ENCODE results near the gene TCEAL4.
"Not testable (repeated sequence)": the region's sequence is repeated elsewhere in the genome, so short reads cannot be mapped to it uniquely, and the experiment has no call there.

TCEAL4 gene

DNA sequence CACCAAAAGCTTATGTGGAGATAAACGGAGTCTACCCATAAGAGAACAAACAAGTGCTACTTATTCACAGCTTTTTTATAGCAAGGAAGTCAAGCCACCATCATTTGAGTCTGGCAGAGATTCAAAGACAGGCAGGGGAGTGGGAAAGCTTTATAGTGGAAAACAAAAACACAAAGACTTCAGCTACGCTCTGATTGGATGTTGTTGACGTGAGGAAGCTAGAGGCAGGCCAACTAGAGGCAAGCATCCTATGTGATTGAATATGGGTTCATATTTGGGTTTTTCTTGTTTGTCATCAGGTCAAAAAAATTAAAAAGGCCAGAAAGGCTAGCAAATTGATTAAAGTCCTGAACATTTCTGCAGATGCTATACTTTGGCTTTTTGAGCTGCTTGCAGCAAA lies 719 bp upstream of the TCEAL4 start:
- no peak for DNase-seq (ENCODE audit: low read depth)
- no peak overlapping the region for H3K4me3 ChIP-seq (ENCODE audit: control insufficient read depth, low read depth, low read length)
- TF ChIP-seq, protein P1, sequence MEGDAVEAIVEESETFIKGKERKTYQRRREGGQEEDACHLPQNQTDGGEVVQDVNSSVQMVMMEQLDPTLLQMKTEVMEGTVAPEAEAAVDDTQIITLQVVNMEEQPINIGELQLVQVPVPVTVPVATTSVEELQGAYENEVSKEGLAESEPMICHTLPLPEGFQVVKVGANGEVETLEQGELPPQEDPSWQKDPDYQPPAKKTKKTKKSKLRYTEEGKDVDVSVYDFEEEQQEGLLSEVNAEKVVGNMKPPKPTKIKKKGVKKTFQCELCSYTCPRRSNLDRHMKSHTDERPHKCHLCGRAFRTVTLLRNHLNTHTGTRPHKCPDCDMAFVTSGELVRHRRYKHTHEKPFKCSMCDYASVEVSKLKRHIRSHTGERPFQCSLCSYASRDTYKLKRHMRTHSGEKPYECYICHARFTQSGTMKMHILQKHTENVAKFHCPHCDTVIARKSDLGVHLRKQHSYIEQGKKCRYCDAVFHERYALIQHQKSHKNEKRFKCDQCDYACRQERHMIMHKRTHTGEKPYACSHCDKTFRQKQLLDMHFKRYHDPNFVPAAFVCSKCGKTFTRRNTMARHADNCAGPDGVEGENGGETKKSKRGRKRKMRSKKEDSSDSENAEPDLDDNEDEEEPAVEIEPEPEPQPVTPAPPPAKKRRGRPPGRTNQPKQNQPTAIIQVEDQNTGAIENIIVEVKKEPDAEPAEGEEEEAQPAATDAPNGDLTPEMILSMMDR (IDR thresholded peaks at IDR 0.05; ENCODE audit: control insufficient read depth, insufficient read depth, low read depth, low read length, missing control alignments): no peak

DNA sequence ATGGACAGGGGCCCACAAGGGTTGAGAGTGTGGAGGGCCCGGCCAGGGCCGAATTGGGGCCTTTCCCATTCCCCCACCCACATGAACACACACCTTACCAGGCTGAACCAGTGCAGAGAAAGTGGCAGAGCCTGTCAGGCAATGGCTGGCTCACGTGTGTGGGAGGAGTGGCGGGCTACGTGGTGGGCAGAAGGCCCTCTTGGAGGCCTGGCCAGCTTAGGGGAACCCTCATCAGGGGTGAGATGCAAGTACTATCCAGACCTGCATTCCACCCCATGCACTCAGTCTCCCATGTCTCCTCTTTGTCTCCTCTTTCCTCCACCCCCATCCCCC lies 965 bp downstream of the TCEAL4 start:
- TF ChIP-seq, protein P1 (IDR thresholded peaks at IDR 0.05; ENCODE audit: control insufficient read depth, insufficient read depth, low read depth, low read length, missing control alignments): no peak
- DNase-seq (ENCODE audit: low read depth): no peak
- H3K4me3 ChIP-seq (ENCODE audit: control insufficient read depth, low read depth, low read length): peak overlapping the region; percentile 78

DNA sequence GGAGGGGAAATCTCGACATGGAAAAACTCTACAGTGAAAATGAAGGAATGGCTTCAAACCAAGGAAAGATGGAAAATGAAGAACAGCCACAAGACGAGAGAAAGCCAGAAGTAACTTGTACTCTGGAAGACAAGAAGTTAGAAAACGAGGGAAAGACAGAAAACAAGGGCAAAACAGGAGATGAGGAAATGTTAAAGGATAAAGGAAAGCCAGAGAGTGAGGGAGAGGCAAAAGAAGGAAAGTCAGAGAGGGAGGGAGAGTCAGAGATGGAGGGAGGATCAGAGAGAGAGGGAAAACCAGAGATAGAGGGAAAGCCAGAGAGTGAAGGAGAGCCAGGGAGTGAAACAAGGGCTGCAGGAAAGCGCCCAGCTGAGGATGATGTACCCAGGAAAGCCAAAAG lies 1.3 kb downstream of the TCEAL4 start:
- TF ChIP-seq, protein P1 (IDR thresholded peaks at IDR 0.05; ENCODE audit: control insufficient read depth, insufficient read depth, low read depth, low read length, missing control alignments): no peak
- no peak for DNase-seq (ENCODE audit: low read depth)
- peak overlapping the region; percentile 78 for H3K4me3 ChIP-seq (ENCODE audit: control insufficient read depth, low read depth, low read length)

DNA sequence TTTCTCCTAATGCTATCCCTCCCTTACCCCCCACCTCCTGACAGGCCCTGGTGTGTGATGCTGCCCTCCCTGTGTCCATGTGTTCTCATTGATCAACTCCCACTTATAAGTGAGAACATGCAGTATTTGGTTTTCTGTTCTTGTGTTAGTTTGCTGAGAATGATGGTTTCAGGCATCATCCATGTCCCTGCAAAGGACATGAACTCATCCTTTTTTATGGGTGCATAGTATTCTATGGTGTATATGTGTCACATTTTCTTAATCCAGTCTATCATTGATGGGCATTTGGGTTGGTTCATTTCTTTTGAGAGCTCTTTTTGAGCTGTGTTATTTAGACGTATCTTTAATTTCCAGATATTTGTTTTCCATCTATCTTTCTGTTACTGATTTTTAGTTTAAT lies 7.0 kb downstream of the TCEAL4 start:
- DNase-seq (ENCODE audit: low read depth); H3K4me3 ChIP-seq (ENCODE audit: control insufficient read depth, low read depth, low read length): not testable (repeated sequence)

DNA sequence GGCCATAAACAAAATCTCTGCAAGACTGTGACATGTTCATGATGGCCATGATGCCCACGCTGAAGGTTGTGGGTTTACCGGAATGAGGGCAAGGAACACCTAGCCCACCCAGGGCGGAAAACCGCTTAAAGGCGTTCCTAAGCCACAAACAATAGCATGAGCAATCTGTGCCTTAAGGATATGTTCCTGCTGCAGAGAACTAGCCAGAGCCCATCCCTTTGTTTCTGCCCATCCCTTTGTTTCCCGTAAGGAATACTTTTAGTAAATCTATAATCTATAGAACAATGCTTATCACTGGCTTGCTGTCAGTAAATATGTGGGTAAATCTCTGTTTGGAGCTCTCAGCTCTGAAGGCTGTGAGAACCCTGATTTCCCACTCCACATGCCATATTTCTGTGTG lies 9.9 kb downstream of the TCEAL4 start:
- not testable (repeated sequence) for DNase-seq (ENCODE audit: low read depth)

DNA sequence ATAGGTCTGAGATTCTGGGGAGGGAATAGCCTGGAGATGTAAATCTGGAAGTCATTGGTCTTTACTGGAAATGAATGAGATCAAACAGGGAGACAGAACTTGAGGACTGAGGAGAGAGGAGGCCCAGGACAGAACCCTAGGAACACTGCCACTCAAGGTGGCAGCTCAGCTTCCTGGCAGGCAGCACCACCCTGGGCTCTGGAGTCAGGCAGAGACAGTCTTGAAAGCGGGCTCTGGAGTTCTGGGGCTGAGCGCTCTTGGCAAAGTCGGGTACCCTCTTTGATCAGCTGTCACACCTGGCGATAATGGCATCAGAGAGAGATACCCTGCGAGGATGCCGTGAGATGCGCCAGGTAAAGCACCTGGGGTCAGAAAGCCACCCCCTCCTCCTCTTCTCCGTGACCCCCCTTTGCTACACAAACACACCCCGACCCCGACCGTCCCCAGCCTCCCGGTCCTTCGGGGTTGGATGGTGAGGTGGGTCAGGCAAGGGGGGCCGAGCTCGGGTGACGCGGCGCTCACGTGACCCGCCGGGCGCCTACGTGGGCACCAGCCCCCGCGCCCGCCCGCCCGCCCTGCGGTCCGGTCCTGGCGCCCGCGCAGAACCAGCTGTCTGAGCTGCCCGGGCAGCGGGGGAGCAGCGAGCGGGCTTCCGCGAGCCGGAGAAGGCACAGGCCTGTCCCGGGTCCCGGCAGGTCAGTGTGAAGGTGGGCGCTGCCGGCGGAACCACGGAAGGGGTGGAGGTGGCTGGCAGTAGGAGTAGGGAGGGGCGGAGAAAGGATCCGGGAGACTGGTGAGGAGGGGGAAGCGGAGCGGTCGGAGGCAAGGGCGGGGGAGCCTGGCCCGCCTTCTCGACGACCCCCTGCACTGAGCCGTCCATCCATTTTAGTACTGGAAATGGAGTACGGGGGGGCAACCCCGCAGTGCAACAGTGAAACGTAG lies 22.3 kb downstream of the TCEAL4 start, which contains the start of gene TCEAL3:
TSS of gene TCEAL3 (plus strand) at position 600 of the 942 bp plus-strand sequence. CDS start 1,102 bp downstream, outside the sequence.
- peak within 1 kb of the TSS; percentile 74 for H3K4me3 ChIP-seq (ENCODE audit: control insufficient read depth, low read depth, low read length)
- TF ChIP-seq, protein P1 (IDR thresholded peaks at IDR 0.05; ENCODE audit: control insufficient read depth, insufficient read depth, low read depth, low read length, missing control alignments): no peak
- DNase-seq (ENCODE audit: low read depth): no peak

More for the DNA sequence above, 9.9 kb downstream of the TCEAL4 start:
- H3K4me3 ChIP-seq (ENCODE audit: control insufficient read depth, low read depth, low read length): not testable (repeated sequence)

DNA sequence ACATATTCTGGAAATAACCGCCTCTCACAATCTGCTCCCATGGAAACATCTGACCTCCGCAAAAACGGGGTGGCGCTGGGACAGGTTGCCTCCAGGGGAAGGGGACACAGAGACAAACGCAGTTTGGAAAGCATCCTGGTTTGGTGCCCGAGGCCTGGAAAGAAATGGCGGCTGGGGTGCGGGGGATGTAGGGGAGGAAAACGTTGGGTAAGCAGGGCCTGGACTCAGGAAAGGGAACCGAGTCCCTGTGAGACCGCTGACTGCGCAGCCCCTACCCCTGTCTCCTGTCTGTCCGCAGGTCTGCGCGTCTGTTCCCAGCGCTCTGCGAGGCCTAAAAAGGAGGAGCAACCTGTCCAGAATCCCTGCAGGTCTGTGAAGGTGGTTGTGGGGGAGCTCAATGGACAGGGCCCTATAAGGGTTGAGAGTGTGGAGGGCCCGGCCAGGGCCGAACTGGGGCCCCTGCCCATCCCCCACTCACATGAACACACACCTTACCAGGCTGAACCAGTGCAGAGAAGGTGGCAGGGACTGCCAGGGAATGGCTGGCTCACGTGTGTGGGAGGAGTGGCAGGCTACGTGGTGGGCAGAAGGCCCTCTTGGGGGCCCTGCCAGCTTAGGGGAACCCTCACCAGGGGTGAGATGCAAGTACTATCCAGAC lies 23.1 kb downstream of the TCEAL4 start:
- peak overlapping the region; percentile 74 for H3K4me3 ChIP-seq (ENCODE audit: control insufficient read depth, low read depth, low read length)
- DNase-seq (ENCODE audit: low read depth): no peak
- TF ChIP-seq, protein P1 (IDR thresholded peaks at IDR 0.05; ENCODE audit: control insufficient read depth, insufficient read depth, low read depth, low read length, missing control alignments): no peak
